Measurements from ENCODE around the gene TBX4.

- TF ChIP-seq POLR2A (IDR thresholded peaks at IDR 0.05) (no peak), CTCF (IDR thresholded peaks at IDR 0.05) (no peak)
Observed at GRCh38 chr17:61495161-61495857, 43.1 kb downstream of the TBX4 start.
